Measurements from ENCODE around the gene TAMALIN.

DNA sequence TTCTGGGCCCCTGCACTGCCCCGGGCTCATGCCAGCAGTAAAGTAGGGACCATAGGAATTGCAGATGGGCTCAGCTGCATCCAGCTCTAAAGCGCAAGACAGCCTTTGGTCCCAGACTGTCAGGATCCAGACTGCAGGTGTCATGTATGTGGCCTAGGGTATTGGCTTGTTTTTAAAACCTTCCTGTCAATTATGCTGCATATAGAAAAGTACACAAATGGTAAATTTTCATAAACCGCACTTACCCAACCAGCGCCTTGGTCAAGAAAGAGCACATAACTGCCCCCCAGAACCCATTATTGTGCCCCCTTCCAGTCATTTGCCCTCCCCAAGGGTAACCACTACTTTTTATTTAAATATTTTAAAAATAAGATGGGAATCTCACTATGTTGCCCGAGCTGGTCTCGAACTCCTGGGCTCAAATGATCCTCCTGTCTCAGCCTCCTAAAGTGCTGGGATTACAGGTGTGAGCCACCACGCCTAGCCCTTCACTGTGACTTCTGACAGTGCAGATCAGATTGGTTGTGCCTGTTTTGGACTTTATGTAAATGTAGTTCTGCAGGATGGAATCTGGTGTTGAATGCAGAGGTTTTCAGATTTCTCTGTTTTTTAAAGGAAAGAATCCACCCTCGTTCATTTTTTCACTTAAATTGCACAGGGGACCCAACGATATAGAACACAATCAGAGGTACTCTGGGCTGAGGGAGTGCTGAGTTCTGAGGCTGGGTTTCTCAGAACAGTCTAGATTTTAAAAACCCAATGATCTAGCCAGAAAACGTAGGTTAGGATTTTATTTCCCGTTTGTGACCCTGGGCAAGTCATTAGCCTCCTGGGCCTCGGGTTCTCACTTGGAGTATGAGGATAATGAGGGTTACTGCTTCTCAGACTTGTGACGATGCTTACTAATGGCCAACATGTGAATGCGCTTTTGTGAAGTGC lies 51.2 kb downstream of the TAMALIN start:
- TF ChIP-seq CTCF (IDR thresholded peaks at IDR 0.05) = no peak
- TF ChIP-seq POLR2A (IDR thresholded peaks at IDR 0.05) = no peak
- TF ChIP-seq EP300 (IDR thresholded peaks at IDR 0.05) = no peak

Data from ovary (tissue), 3 donors.